K562 (cell line): Measurements from ENCODE around the gene TGM1. TPM values are rescaled to one million over a fixed set of nuclear protein-coding genes. Genes with fewer than 3 reads are reported as not detected.

Experiments
- ATAC-seq: fragments of 200-7000 bp; cut with Tn5 transposase; 3 replicates; pipeline ENCODE4 v1.9.1; 2020; ENCODE audit warnings: moderate library complexity
- BruUV-seq: library from RNA; stranded (reverse); fragments of 400-500 nt; replicated peaks from 2 replicates; lab custom pipeline; 2021; lab: Mats Ljungman, UMichigan
- CTCF ChIA-PET: fragments of 300-600 bp; formaldehyde crosslinking; extraction: SDS; loops from one replicate; lab custom pipeline; 2021; ENCODE audit warnings: low intra/inter-chr PET ratio; lab: Yijun Ruan, JAX
- POLR2A ChIA-PET: fragments of 300-600, 350-650 bp; sonication (Branson Sonifier 250); formaldehyde crosslinking; extraction: SDS; loops from one replicate; lab custom pipeline; 2021; ENCODE audit warnings: antibody characterized with exemption, inconsistent platforms; lab: Yijun Ruan, JAX
- DNase-seq, 4 experiments: peaks; one replicate each; pipeline versions ENCODE4 v3.0.0 to v3.0.0-alpha.2; 2011 to 2018; ENCODE audit warnings: low spot score in 3 of 4, mixed read lengths in 3 of 4; ENCODE audit errors: extremely low read depth in 1 of 4
- FAIRE-seq: peaks from 2 replicates; lab custom pipeline; 2011; peaks lifted over from hg19 to GRCh38; lab: Jason Lieb, UNC
- H2AFZ ChIP-seq: 2 replicates; pipeline ENCODE4 v1.6.0; 2011; ENCODE audit warnings: low read depth, low read length, control low read depth, inconsistent platforms
- H3K27ac ChIP-seq: fragments of 200-600 bp; 3 replicates; pipeline ENCODE4 v1.8.0; 2011; ENCODE audit warnings: low read depth, mild to moderate bottlenecking, control low read depth, inconsistent platforms, low read length, moderate library complexity, mixed read lengths; ENCODE audit errors: extremely low read depth
- H3K27me3 ChIP-seq, 2 experiments: fragments of 300-600 bp in 1 of 2; 2 replicates in 1 of 2; 3 replicates in 1 of 2; pipeline versions ENCODE4 v1.6.0 to v1.8.0; 2011; ENCODE audit warnings: inconsistent platforms in 2 of 2, low read length in 2 of 2, mild to moderate bottlenecking in 1 of 2, mixed read lengths in 1 of 2, moderate library complexity in 1 of 2; ENCODE audit not compliant: control insufficient read depth in 2 of 2, insufficient read depth in 2 of 2
- H3K36me3 ChIP-seq: fragments of 300-600 bp; 3 replicates; pipeline ENCODE4 v1.8.0; 2011; ENCODE audit warnings: mild to moderate bottlenecking, low read length, inconsistent platforms; ENCODE audit not compliant: control insufficient read depth, insufficient read depth
- H3K4me1 ChIP-seq, 2 experiments: fragments of 200-600 bp in 1 of 2; replicated peaks in 1 of 2; 2 replicates in 1 of 2; 3 replicates in 1 of 2; pipeline versions ENCODE4 v1.5.1 to v1.8.0; 2011; ENCODE audit warnings: inconsistent platforms in 2 of 2, low read length in 2 of 2, mild to moderate bottlenecking in 1 of 2, mixed read lengths in 1 of 2, moderate library complexity in 1 of 2; ENCODE audit not compliant: control insufficient read depth in 2 of 2, insufficient read depth in 2 of 2
- H3K4me2 ChIP-seq: 2 replicates; pipeline ENCODE4 v1.6.1; 2011; ENCODE audit warnings: low read length, control low read depth, inconsistent platforms, mixed read lengths; ENCODE audit not compliant: insufficient read depth
- H3K4me3 ChIP-seq: fragments of 200-600 bp; sonication (generic), shearing (Covaris generic); 2 replicates; pipeline ENCODE4 v1.5.1; 2016; ENCODE audit warnings: control low read depth, inconsistent platforms
- H3K79me2 ChIP-seq: fragments of 200-600 bp; 3 replicates; pipeline ENCODE4 v1.8.0; 2011; ENCODE audit warnings: low read length, inconsistent platforms; ENCODE audit not compliant: control insufficient read depth, insufficient read depth
- H3K9ac ChIP-seq, 2 experiments: 2 replicates each; pipeline versions ENCODE4 v1.6.0 to v1.6.1; 2011; ENCODE audit warnings: low read depth in 2 of 2, low read length in 2 of 2, control low read depth in 1 of 2, inconsistent platforms in 1 of 2, mild to moderate bottlenecking in 1 of 2, mixed read lengths in 1 of 2; ENCODE audit not compliant: insufficient read depth in 1 of 2
- H3K9me1 ChIP-seq: one replicate; pipeline ENCODE4 v1.6.0; 2011; ENCODE audit warnings: inconsistent platforms, mild to moderate bottlenecking, low read length, moderate library complexity; ENCODE audit not compliant: control insufficient read depth, insufficient read depth
- H3K9me3 ChIP-seq: replicated peaks from 2 replicates; pipeline ENCODE4 v1.5.1; 2011; ENCODE audit warnings: low read depth, low read length, inconsistent platforms; ENCODE audit not compliant: control insufficient read depth, insufficient read depth
- H4K20me1 ChIP-seq: replicated peaks from 2 replicates; pipeline ENCODE4 v1.6.1; 2011; ENCODE audit warnings: low read length, inconsistent platforms, mixed read lengths; ENCODE audit not compliant: control insufficient read depth, insufficient read depth
- MLLT1 ChIP-seq, 2 experiments: fragments of 450-650 bp; IDR thresholded peaks; 2 replicates each; pipeline ENCODE4 v1.6.1; 2016
- NFRKB ChIP-seq: fragments of 450-650 bp; IDR thresholded peaks from 2 replicates; pipeline ENCODE4 v1.6.1; 2016; ENCODE audit warnings: low read depth
- TEAD1 ChIP-seq, 2 experiments: fragments of 450-650 bp in 1 of 2; sonication (generic) in 1 of 2; formaldehyde crosslinking; IDR thresholded peaks; 2 replicates each; pipeline versions ENCODE4 v1.4.0 to v1.8.0; 2020 to 2022; ENCODE audit warnings: mild to moderate bottlenecking in 2 of 2, missing genetic modification reagents in 1 of 2
- WGBS: fragments of 100-300 bp; shearing (Covaris generic); methylation state at CpG from one replicate; pipeline ENCODE4 v1.1.6; 2016; ENCODE audit warnings: low coverage, mixed read lengths; ENCODE audit not compliant: insufficient coverage; ENCODE audit errors: missing lambda C conversion rate; 5-methylcytosine and 5-hydroxymethylcytosine counted together
- in situ Hi-C: fragments of 300-500 bp; cut with MboI; formaldehyde crosslinking; loops from 4 replicates; pipeline ENCODE4 v1.15.0; 2018; ENCODE audit warnings: inconsistent platforms, mixed read lengths
- intact Hi-C: fragments of 100-400 bp; cut with micrococcal nuclease; formaldehyde crosslinking; loops from 2 replicates; pipeline ENCODE4 v1.14.2; 2022
- polyA plus RNA-seq, 8 experiments: library from polyadenylated mRNA; depleted of rRNA in 4 of 8; stranded (reverse) in 5 of 8; unstranded in 3 of 8; fragments of >200 nt; fragmentation: Nextera tagmentation in 2 of 8; fragmentation: Illumina TruSeq in 1 of 8; extraction: Ambion mirVana in 2 of 8; extraction: Trizol in 1 of 8; gene quantifications; 2 replicates each; pipeline versions ENCODE4 v1.2.1 to v1.2.3, GENCODE V29; 2011 to 2014; ENCODE audit warnings: inconsistent platforms in 1 of 8, missing spikeins in 1 of 8
- total RNA-seq, 7 experiments: library from RNA; depleted of rRNA in 6 of 7; stranded (reverse); fragments of >200 nt in 6 of 7; fragmentation: Illumina TruSeq in 2 of 7; extraction: Trizol in 2 of 7; gene quantifications; 2 replicates each; pipeline versions ENCODE4 v1.2.1 to v1.2.3, GENCODE V29; 2011 to 2021; ENCODE audit warnings: low replicate concordance in 1 of 7
- TF ChIP-seq, protein P1 (sequence below): IDR thresholded peaks from 2 replicates; pipeline ENCODE4 v1.6.1; 2011; ENCODE audit warnings: borderline replicate concordance, low read depth, mild to moderate bottlenecking, moderate library complexity, low read length; ENCODE audit not compliant: insufficient read depth, poor library complexity, severe bottlenecking

TGM1 gene
- total and polyA plus RNA-seq, 9 of the 15 experiments (the other 6 are each of a cell fraction or from before 2014, with no cell fraction given): 0.13 to 4.4 (median 0.88) TPM

GRCh38 chr14:24279301-24280186, 16.6 kb upstream of the TGM1 start:
- Histone ChIP-seq H3K9me3 (no peaks in the 10 kb centered on the region), H3K9me1 (peaks cover 2% of the 10 kb centered on the region), H3K4me3 (no peak overlapping the region), H3K4me1 (peaks cover 6 to 9% of the 10 kb centered on the region in 2 experiments; a peak in 3 of 5 replicates), H3K27ac (no peak overlapping the region), H2AFZ (no peak overlapping the region), H3K4me2 (no peak overlapping the region), H3K79me2 (no peaks in the 10 kb centered on the region)
- BruUV-seq: no TSS peak
- no peak for TF ChIP-seq NFRKB
- no peak for TF ChIP-seq MLLT1 (IDR thresholded peaks at IDR 0.05)
- TF ChIP-seq, protein P1, sequence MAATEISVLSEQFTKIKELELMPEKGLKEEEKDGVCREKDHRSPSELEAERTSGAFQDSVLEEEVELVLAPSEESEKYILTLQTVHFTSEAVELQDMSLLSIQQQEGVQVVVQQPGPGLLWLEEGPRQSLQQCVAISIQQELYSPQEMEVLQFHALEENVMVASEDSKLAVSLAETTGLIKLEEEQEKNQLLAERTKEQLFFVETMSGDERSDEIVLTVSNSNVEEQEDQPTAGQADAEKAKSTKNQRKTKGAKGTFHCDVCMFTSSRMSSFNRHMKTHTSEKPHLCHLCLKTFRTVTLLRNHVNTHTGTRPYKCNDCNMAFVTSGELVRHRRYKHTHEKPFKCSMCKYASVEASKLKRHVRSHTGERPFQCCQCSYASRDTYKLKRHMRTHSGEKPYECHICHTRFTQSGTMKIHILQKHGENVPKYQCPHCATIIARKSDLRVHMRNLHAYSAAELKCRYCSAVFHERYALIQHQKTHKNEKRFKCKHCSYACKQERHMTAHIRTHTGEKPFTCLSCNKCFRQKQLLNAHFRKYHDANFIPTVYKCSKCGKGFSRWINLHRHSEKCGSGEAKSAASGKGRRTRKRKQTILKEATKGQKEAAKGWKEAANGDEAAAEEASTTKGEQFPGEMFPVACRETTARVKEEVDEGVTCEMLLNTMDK: no peak
- TF ChIP-seq TEAD1 (CRISPR knock-in tag; IDR thresholded peaks at IDR 0.05): no peak
- TF ChIP-seq, all 486 proteins: peak for 0
- H4K20me1 ChIP-seq: no peaks in the 10 kb centered on the region
- ATAC-seq: no peak
- H3K27me3 ChIP-seq: no peaks in the 10 kb centered on the region
- CTCF ChIA-PET: interaction anchor here (0.6 kb wide), 1 partner anchor 18 kb away, joined by 3 read pairs; no protein-coding TSS in a partner anchor
- 46% methylated on average over 9 of the region's 11 CpGs for WGBS
- no peak overlapping the region for H3K9ac ChIP-seq
- intact Hi-C loops: no loop called here
- no peaks in the 10 kb centered on the region; the same call in 2 of the 3 replicates for H3K36me3 ChIP-seq
- DNase-seq: no peak
- POLR2A ChIA-PET: interaction anchor here (2.2 kb wide), 1 partner anchor 8 kb away, joined by 7 read pairs; the partner anchor contains the start of gene RABGGTA
- in situ Hi-C loops: no loop called here
- FAIRE-seq: no peak
